ENCODE results near the gene SCN8A. TPM values are rescaled to one million over a fixed set of nuclear protein-coding genes. Genes with fewer than 3 reads are reported as not detected.

Gene SCN8A
- total RNA-seq, 3 donors from 2014 or later (not counting 1 experiment from before 2014, with no cell fraction given), result 0.42 to 0.66 (median 0.65) TPM

DNA sequence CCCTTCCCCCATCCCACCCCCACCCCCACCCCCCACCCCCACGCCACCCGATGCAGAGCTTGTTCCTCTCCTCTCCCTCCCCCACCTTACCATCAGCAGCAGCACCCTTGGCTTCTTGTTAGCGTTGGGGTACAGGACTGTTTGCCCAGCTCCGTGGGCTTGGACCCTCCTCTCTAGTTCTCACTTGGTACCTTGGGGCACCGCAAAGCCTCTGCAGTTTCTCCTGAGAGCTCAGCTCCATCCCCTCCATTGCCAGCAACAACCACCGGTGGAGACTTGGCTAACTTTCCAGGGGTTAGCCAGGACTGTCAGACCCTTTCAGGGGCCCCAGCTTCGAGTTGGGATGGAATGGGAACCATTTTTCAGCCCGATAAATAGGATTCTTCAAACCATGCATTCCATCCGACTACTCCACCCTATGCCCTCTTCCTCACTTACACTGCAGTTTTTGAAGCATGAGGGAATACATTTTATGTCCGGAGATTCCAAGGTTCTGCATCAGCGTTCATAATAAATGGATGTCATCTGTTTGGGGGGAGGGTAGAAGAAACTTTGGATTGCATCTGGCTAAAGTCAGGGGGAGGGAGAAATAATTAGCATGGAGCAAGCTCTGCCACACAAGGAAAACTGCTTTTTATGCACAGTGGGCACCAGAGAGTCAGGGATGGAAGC, 1.1 kb downstream of the SCN8A start:
- no peak for ATAC-seq

DNA sequence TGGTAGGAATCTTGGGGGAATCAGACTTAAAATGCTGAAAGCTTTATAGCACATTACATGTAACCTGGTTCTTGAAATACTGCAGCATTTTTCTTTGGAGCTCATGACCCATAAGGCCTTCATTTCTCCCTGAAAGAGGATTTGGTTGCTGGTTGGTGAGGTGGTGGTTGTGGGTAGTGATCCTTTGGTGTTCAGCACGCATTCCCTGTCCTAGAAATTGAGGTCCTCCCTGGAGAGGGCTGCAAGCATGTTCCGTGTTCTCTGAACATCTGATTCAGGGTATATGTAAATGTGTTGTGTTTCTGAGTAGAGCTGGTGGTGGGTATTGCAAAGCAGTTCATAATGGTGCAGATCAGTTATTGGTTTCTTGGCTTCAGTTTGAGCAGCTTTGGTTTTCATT, 2.0 kb downstream of the SCN8A start:
- peaks cover 50 to 69% of the 10 kb centered on the region in 2 donors for H3K27me3 Mint-ChIP-seq (ENCODE audit: low read depth in 2 of 2)
- intact Hi-C loops (cut with micrococcal nuclease), result no loop called here
- TF ChIP-seq, protein P1, sequence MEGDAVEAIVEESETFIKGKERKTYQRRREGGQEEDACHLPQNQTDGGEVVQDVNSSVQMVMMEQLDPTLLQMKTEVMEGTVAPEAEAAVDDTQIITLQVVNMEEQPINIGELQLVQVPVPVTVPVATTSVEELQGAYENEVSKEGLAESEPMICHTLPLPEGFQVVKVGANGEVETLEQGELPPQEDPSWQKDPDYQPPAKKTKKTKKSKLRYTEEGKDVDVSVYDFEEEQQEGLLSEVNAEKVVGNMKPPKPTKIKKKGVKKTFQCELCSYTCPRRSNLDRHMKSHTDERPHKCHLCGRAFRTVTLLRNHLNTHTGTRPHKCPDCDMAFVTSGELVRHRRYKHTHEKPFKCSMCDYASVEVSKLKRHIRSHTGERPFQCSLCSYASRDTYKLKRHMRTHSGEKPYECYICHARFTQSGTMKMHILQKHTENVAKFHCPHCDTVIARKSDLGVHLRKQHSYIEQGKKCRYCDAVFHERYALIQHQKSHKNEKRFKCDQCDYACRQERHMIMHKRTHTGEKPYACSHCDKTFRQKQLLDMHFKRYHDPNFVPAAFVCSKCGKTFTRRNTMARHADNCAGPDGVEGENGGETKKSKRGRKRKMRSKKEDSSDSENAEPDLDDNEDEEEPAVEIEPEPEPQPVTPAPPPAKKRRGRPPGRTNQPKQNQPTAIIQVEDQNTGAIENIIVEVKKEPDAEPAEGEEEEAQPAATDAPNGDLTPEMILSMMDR (IDR thresholded peaks at IDR 0.05), result no peak
- no peak overlapping the region for H3K27ac Mint-ChIP-seq
- H3K36me3 Mint-ChIP-seq, result no peaks in the 10 kb centered on the region
- no peaks in the 10 kb centered on the region for H3K9me3 Mint-ChIP-seq
- Histone ChIP-seq H3K9me3 (ENCODE audit: control insufficient read depth, insufficient read depth, low read length) (no peaks in the 10 kb centered on the region), H3K27me3 (ENCODE audit: control insufficient read depth, insufficient read depth, low read length) (peaks cover 12% of the 10 kb centered on the region), H3K36me3 (ENCODE audit: control insufficient read depth, insufficient read depth, low read length) (no peaks in the 10 kb centered on the region), H3K4me3 (ENCODE audit: low read length) (no peak overlapping the region), H3K4me1 (ENCODE audit: control insufficient read depth, insufficient read depth, low read length) (peaks cover 11% of the 10 kb centered on the region), H3K27ac (ENCODE audit: low read length) (no peak overlapping the region)
- H3K4me3 Mint-ChIP-seq, result no peak overlapping the region
- peaks cover 9 to 23% of the 10 kb centered on the region in 2 donors for H3K4me1 Mint-ChIP-seq
- WGBS (ENCODE audit: insufficient coverage), result 79% methylated on average over 2 of the region's 2 CpGs
- ATAC-seq, result no peak
- DNase-seq, result no peak

More for the DNA sequence above, 1.1 kb downstream of the SCN8A start:
- 8% methylated on average over 10 of the region's 11 CpGs for WGBS (ENCODE audit: insufficient coverage)
- intact Hi-C loops (cut with micrococcal nuclease), result no loop called here
- Histone ChIP-seq H3K9me3 (ENCODE audit: control insufficient read depth, insufficient read depth, low read length) (no peaks in the 10 kb centered on the region), H3K27ac (ENCODE audit: low read length) (no peak overlapping the region), H3K4me1 (ENCODE audit: control insufficient read depth, insufficient read depth, low read length) (peaks cover 11% of the 10 kb centered on the region), H3K4me3 (ENCODE audit: low read length) (no peak overlapping the region), H3K36me3 (ENCODE audit: control insufficient read depth, insufficient read depth, low read length) (no peaks in the 10 kb centered on the region), H3K27me3 (ENCODE audit: control insufficient read depth, insufficient read depth, low read length) (peaks cover 12% of the 10 kb centered on the region)
- peak overlapping the region; percentile 83 for H3K4me3 Mint-ChIP-seq
- DNase-seq, result peak in 1 of 2 donors; percentile 9
- H3K4me1 Mint-ChIP-seq, result peaks cover 9 to 23% of the 10 kb centered on the region in 2 donors
- H3K36me3 Mint-ChIP-seq, result no peaks in the 10 kb centered on the region
- peaks cover 51 to 73% of the 10 kb centered on the region in 2 donors for H3K27me3 Mint-ChIP-seq (ENCODE audit: low read depth in 2 of 2)
- TF ChIP-seq, protein P1 (IDR thresholded peaks at IDR 0.05), result no peak
- H3K9me3 Mint-ChIP-seq, result no peaks in the 10 kb centered on the region
- no peak overlapping the region for H3K27ac Mint-ChIP-seq

DNA sequence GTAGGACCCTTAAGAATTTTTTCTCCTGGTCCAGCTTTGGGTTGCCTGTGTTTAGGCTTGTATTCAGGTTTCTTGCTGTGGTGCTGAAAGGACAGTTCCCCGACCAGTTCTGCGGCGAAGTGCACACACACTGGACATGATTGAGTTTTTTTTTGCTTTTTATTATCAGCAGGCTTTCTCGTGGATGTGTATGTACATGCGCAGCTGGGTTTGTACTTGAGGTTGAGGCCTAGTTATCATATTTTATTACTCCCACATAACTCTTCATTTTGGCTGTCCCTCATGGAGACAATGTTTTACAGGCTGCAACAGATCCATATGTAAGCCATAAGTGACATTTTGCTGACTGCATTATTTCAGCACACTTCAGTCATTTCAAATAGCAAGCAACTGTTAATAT, 2.5 kb downstream of the SCN8A start:
- H3K27me3 ChIP-seq (ENCODE audit: control insufficient read depth, insufficient read depth, low read length), result peaks cover 12% of the 10 kb centered on the region
- H3K9me3 ChIP-seq (ENCODE audit: control insufficient read depth, insufficient read depth, low read length), result no peaks in the 10 kb centered on the region
- Mint-ChIP-seq H3K27me3 (ENCODE audit: low read depth in 2 of 2) (peaks cover 54 to 69% of the 10 kb centered on the region in 2 donors), H3K4me1 (peaks cover 9 to 23% of the 10 kb centered on the region in 2 donors), H3K27ac (no peak overlapping the region), H3K9me3 (no peaks in the 10 kb centered on the region), H3K4me3 (no peak overlapping the region), H3K36me3 (no peaks in the 10 kb centered on the region)
- intact Hi-C loops (cut with micrococcal nuclease), result no loop called here
- no peak overlapping the region for H3K4me3 ChIP-seq (ENCODE audit: low read length)
- no peak overlapping the region for H3K27ac ChIP-seq (ENCODE audit: low read length)
- TF ChIP-seq, protein P1 (IDR thresholded peaks at IDR 0.05), result no peak
- 0% methylated on average over 3 of the region's 5 CpGs for WGBS (ENCODE audit: insufficient coverage)
- H3K4me1 ChIP-seq (ENCODE audit: control insufficient read depth, insufficient read depth, low read length), result peaks cover 11% of the 10 kb centered on the region
- DNase-seq, result peak in 1 of 2 donors; percentile 57
- H3K36me3 ChIP-seq (ENCODE audit: control insufficient read depth, insufficient read depth, low read length), result no peaks in the 10 kb centered on the region
- ATAC-seq, result peak in 1 of 3 donors; percentile 30

DNA sequence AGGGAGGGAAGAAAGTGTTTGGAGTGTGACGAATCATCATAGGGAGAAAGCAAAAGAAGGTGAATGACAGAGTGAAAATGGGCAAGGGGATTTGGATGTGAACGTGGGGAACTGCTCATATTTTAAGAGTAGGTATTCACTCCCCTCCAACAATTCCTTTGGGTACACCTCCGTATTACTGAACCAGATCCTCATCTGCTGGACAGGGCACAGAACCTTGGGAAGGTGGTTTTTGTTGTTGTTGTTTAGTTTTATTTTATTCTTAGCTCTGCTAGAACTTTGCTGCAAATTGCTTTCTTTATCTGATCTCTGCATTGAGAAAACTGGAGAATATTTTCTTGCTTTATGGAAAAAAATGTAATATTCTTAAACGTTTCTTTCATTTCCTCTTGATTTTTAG, 7.1 kb downstream of the SCN8A start:
- TF ChIP-seq, protein P1 (IDR thresholded peaks at IDR 0.05), result no peak
- WGBS (ENCODE audit: insufficient coverage), result 82% methylated on average over 1 of the region's 4 CpGs
- intact Hi-C loops (cut with micrococcal nuclease), result no loop called here
- ATAC-seq (no peak), DNase-seq (no peak)
- Histone ChIP-seq H3K9me3 (ENCODE audit: control insufficient read depth, insufficient read depth, low read length) (no peaks in the 10 kb centered on the region), H3K4me1 (ENCODE audit: control insufficient read depth, insufficient read depth, low read length) (no peaks in the 10 kb centered on the region), H3K4me3 (ENCODE audit: low read length) (no peak overlapping the region), H3K27ac (ENCODE audit: low read length) (no peak overlapping the region), H3K27me3 (ENCODE audit: control insufficient read depth, insufficient read depth, low read length) (peaks cover 2% of the 10 kb centered on the region), H3K36me3 (ENCODE audit: control insufficient read depth, insufficient read depth, low read length) (no peaks in the 10 kb centered on the region)
- H3K27ac Mint-ChIP-seq, result no peak overlapping the region
- H3K9me3 Mint-ChIP-seq, result no peaks in the 10 kb centered on the region
- peaks cover 34 to 53% of the 10 kb centered on the region in 2 donors for H3K27me3 Mint-ChIP-seq (ENCODE audit: low read depth in 2 of 2)
- no peak overlapping the region for H3K4me3 Mint-ChIP-seq
- no peaks in the 10 kb centered on the region for H3K36me3 Mint-ChIP-seq
- H3K4me1 Mint-ChIP-seq, result no peaks in the 10 kb centered on the region
